ENCODE results near the gene NFAT5. TPM values are rescaled to one million over a fixed set of nuclear protein-coding genes. Genes with fewer than 3 reads are reported as not detected.

Gene NFAT5
- total and polyA plus RNA-seq, 9 of the 15 experiments (the other 6 are each of a cell fraction or from before 2014, with no cell fraction given), result 0.78 to 20.5 (median 12.4) TPM

- TF ChIP-seq HDAC1 (IDR thresholded peaks at IDR 0.05) (peak in 1 of 2 experiments; percentile 30; a peak in 1 of 4 replicates), EGR1 (conservative IDR thresholded peaks at IDR 0.05) (no peak), MEIS2 (IDR thresholded peaks at IDR 0.05; ENCODE audit: partially characterized antibody) (peak; percentile 86), KDM1A (IDR thresholded peaks at IDR 0.05) (peak; percentile 94 to 95), TFAM (CRISPR knock-in tag; conservative IDR thresholded peaks at IDR 0.05) (no peak)
Measured at GRCh38 chr16:69724981-69725479, 159.3 kb downstream of the NFAT5 start (continued).

DNA sequence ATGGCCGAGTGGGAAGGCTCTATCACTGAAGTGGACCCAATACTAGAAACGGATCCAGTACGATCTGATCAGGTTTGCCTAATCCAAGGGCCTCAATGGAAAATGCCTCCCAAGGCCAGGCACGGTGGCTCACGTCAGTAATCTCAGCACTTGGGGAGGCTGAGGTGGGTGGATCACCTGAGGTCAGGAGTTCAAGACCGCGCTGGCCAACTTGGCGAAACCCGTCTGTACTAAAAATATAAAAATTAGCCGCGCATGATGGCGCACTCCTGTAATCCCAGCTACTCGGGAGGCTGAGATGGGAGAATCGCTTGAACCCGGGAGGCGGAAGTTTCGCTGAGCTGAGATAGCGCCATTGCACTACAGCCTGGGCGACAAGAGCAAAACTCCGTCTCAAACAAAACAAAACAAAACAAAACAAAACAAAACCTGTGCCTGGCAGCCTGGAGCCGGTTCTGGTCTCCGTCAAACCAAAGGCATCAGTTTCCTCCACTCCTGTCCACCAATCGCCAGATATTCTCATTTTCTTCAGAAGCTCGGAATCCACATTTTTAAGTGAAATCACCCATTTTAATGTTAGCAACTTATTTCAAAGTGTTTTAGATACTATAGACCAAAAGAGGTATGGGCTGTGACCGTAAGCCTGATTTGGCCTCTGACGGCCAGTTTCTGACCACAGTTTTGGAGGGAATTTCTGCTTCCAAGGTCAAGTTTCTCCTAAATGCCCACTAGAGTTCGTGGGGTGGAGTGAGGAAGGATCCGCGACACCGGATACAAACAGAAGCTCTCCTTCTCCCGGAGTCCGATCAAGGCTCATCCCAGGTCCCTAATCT, 159.9 kb downstream of the NFAT5 start:
- H2AFZ ChIP-seq (ENCODE audit: low read depth, low read length), result peak overlapping the region; percentile 96
- TSS peak; percentile 84 for BruUV-seq (replicated peaks)
- H3K27ac ChIP-seq (ENCODE audit: extremely low read depth, low read depth, low read length), result peak overlapping the region; percentile 97
- H3K9me3 ChIP-seq (replicated peaks; ENCODE audit: control insufficient read depth, insufficient read depth, low read depth, low read length), result no peaks in the 10 kb centered on the region
- H3K79me2 ChIP-seq (ENCODE audit: control insufficient read depth, insufficient read depth, low read length), result peaks cover 57% of the 10 kb centered on the region
- peak in 1 of 4 experiments; percentile 50 for DNase-seq (ENCODE audit: extremely low read depth in 1 of 4, low spot score in 3 of 4)
- H3K4me2 ChIP-seq (ENCODE audit: insufficient read depth, low read length), result peak overlapping the region; percentile 99
- peaks cover 26 to 44% of the 10 kb centered on the region in 2 experiments; a peak in 4 of 5 replicates for H3K4me1 ChIP-seq (replicated peaks in 1 of 2; ENCODE audit: control insufficient read depth in 2 of 2, insufficient read depth in 2 of 2, low read length in 2 of 2)
- H4K20me1 ChIP-seq (replicated peaks; ENCODE audit: control insufficient read depth, insufficient read depth, low read length), result no peaks in the 10 kb centered on the region
- peaks cover 6% of the 10 kb centered on the region; the same call in 1 of the 3 replicates for H3K36me3 ChIP-seq (ENCODE audit: control insufficient read depth, insufficient read depth, low read length)
- CTCF ChIA-PET (ENCODE audit: low intra/inter-chr PET ratio), result no interaction called here
- no peak for ATAC-seq
- 3% methylated on average over 32 of the region's 32 CpGs for whole genome bisulfite sequencing (ENCODE audit: insufficient coverage, low coverage, missing lambda C conversion rate)
- no peak for FAIRE-seq
- H3K9me1 ChIP-seq (ENCODE audit: control insufficient read depth, insufficient read depth, low read length), result no peaks in the 10 kb centered on the region
- POLR2A ChIA-PET, result interaction anchor here (0.7 to 8.6 kb wide), 20 partner anchors 8 to 385 kb away, joined by 3 to 66 read pairs (median 4); partner anchors contain the start of gene NOB1
- in situ Hi-C loops (cut with MboI) (no loop called here), intact Hi-C loops (cut with micrococcal nuclease) (no loop called here)
- peak overlapping the region; percentile 89 to 92 for H3K9ac ChIP-seq (ENCODE audit: insufficient read depth in 1 of 2, low read depth in 2 of 2, low read length in 2 of 2)
- H3K4me3 ChIP-seq, result peak overlapping the region; percentile 52
- no peaks in the 10 kb centered on the region; a peak in 1 of 5 replicates for H3K27me3 ChIP-seq (ENCODE audit: control insufficient read depth in 2 of 2, insufficient read depth in 2 of 2, low read length in 2 of 2)
- TF ChIP-seq ARNT (IDR thresholded peaks at IDR 0.05), result peak in 1 of 2 experiments; percentile 38; a peak in 1 of 4 replicates
- no peak for TF ChIP-seq MTA2 (IDR thresholded peaks at IDR 0.05; ENCODE audit: low read depth)
- TF ChIP-seq JUN (IDR thresholded peaks at IDR 0.05; ENCODE audit: borderline replicate concordance, low read depth, low read length), result no peak
- no peak for TF ChIP-seq JUN (CRISPR knock-in tag; IDR thresholded peaks at IDR 0.05; ENCODE audit: borderline replicate concordance)
- no peak for TF ChIP-seq TAF15 (IDR thresholded peaks at IDR 0.05; ENCODE audit: low read depth, low read length)
- no peak for TF ChIP-seq SRSF7 (optimal IDR thresholded peaks at IDR 0.05; ENCODE audit: low read depth, low read length)
- TF ChIP-seq CTBP1 (IDR thresholded peaks at IDR 0.05; ENCODE audit: borderline replicate concordance), result 0 out of 2 replicates have a peak, but pooled peaks have one; percentile 10
- peak; percentile 16 for TF ChIP-seq E2F8 (IDR thresholded peaks at IDR 0.05; ENCODE audit: low read depth, partially characterized antibody)
- TF ChIP-seq KAT2B (IDR thresholded peaks at IDR 0.05; ENCODE audit: low read depth, low read length), result no peak
- TF ChIP-seq, protein P1, sequence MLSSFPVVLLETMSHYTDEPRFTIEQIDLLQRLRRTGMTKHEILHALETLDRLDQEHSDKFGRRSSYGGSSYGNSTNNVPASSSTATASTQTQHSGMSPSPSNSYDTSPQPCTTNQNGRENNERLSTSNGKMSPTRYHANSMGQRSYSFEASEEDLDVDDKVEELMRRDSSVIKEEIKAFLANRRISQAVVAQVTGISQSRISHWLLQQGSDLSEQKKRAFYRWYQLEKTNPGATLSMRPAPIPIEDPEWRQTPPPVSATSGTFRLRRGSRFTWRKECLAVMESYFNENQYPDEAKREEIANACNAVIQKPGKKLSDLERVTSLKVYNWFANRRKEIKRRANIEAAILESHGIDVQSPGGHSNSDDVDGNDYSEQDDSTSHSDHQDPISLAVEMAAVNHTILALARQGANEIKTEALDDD (IDR thresholded peaks at IDR 0.05), result 0 out of 2 replicates have a peak, but pooled peaks have one; percentile 12
- peak in 1 of 3 experiments; percentile 57 for TF ChIP-seq YY1 (IDR thresholded peaks at IDR 0.05; ENCODE audit: borderline replicate concordance in 1 of 3, control insufficient read depth in 1 of 3, extremely low read depth in 1 of 3, insufficient read depth in 3 of 3, insufficient read length in 1 of 3, insufficient replicate concordance in 2 of 3, low read depth in 1 of 3, low read length in 2 of 3)
- TF ChIP-seq KDM1A (IDR thresholded peaks at IDR 0.05), result peak; percentile 75 to 78; a peak in 3 of 4 replicates

Measured in K562 (cell line).